ENCODE measurements around the gene GTF3C4. TPM values are rescaled to one million over a fixed set of nuclear protein-coding genes. Genes with fewer than 3 reads are reported as not detected.

GTF3C4 gene
- total and polyA plus RNA-seq, 2 of the 13 experiments (the other 11 are each of a cell fraction or from before 2014, with no cell fraction given) = 2.6 to 12.9 TPM

- TF ChIP-seq ZBTB37 (CRISPR knock-in tag; IDR thresholded peaks at IDR 0.05) (no peak), KDM2A (CRISPR knock-in tag; IDR thresholded peaks at IDR 0.05; ENCODE audit: borderline replicate concordance, low read depth) (no peak), ZNF382 (CRISPR knock-in tag; IDR thresholded peaks at IDR 0.05; ENCODE audit: borderline replicate concordance) (no peak), GABPA (IDR thresholded peaks at IDR 0.05; ENCODE audit: low read depth, low read length) (no peak), GABPA (CRISPR knock-in tag; IDR thresholded peaks at IDR 0.05; ENCODE audit: low read depth) (no peak), ZFP36L1 (CRISPR knock-in tag; IDR thresholded peaks at IDR 0.05) (no peak), DDIT3 (CRISPR knock-in tag; IDR thresholded peaks at IDR 0.05) (no peak), RBM22 (optimal IDR thresholded peaks at IDR 0.05; ENCODE audit: low read length) (no peak), E2F2 (CRISPR knock-in tag; IDR thresholded peaks at IDR 0.05; ENCODE audit: borderline replicate concordance) (no peak), FOXO1 (CRISPR knock-in tag; IDR thresholded peaks at IDR 0.05) (no peak), ELK4 (CRISPR knock-in tag; IDR thresholded peaks at IDR 0.05; ENCODE audit: borderline replicate concordance) (no peak), ZNF746 (CRISPR knock-in tag; IDR thresholded peaks at IDR 0.05) (no peak)
- no peak for FAIRE-seq
- ChIA-PET CTCF (ENCODE audit: low intra/inter-chr PET ratio, low total read pairs) (no interaction called here), POLR2A (no interaction called here)
- Histone ChIP-seq H2AFZ (ENCODE audit: low read length) (no peak overlapping the region), H3K4me3 (replicated peaks in 1 of 3; ENCODE audit: insufficient read depth in 1 of 3, low read depth in 2 of 3, low read length in 3 of 3) (no peak overlapping the region), H3K4me2 (ENCODE audit: low read depth, low read length) (no peak overlapping the region), H3K4me1 (ENCODE audit: insufficient read depth, low read length) (0 out of 2 replicates have a peak, but pooled peaks cover 3% of the 10 kb centered on the region), H3K9ac (ENCODE audit: insufficient read depth, low read depth, low read length) (no peak overlapping the region), H3K79me2 (ENCODE audit: insufficient read depth, low read length) (no peaks in the 10 kb centered on the region), H4K20me1 (ENCODE audit: insufficient read depth, low read length) (no peaks in the 10 kb centered on the region), H3K9me3 (ENCODE audit: low read length) (no peaks in the 10 kb centered on the region), H3K36me3 (replicated peaks in 1 of 2; ENCODE audit: control insufficient read depth in 1 of 2, insufficient read depth in 2 of 2, low read length in 2 of 2) (no peaks in the 10 kb centered on the region), H3K27me3 (ENCODE audit: control insufficient read depth in 1 of 2, insufficient read depth in 2 of 2, low read length in 2 of 2) (peaks cover 3 to 9% of the 10 kb centered on the region in 2 experiments; a peak in 3 of 5 replicates), H3K27ac (ENCODE audit: extremely low read length, insufficient read depth, low read length) (no peak overlapping the region)
- in situ Hi-C loops (cut with HindIII; ENCODE audit: extremely low pct_ligation_motif_present, low pct_unique_long_range_greater_than_20kb) = no loop called here
- DNase-seq (ENCODE audit: low spot score) = no peak
- no TSS peak for BruUV-seq (replicated peaks)
- ATAC-seq = no peak
- intact Hi-C loops (cut with micrococcal nuclease; ENCODE audit: unreplicated experiment) = no loop called here
- 31% methylated on average over 8 of the region's 8 CpGs for WGBS (ENCODE audit: low lambda C conversion rate)
Observed at GRCh38 chr9:132708239-132708638, 38.0 kb downstream of the GTF3C4 start.
